HepG2 (cell line): ENCODE data around the gene LUZP1. TPM values are rescaled to one million over a fixed set of nuclear protein-coding genes. Genes with fewer than 3 reads are reported as not detected.

ENCODE experiments used
- ATAC-seq: fragments of 200-7000 bp; cut with Tn5 transposase; 3 replicates; pipeline ENCODE4 v1.9.1; 2020; ENCODE audit warnings: mild to moderate bottlenecking, moderate library complexity
- BruUV-seq: library from RNA; stranded (reverse); fragments of 400-500 nt; replicated peaks from 2 replicates; lab custom pipeline; 2021; lab: Mats Ljungman, UMichigan
- CTCF ChIA-PET: fragments of 300-600 bp; formaldehyde crosslinking; extraction: SDS; loops from one replicate; lab custom pipeline; 2021; ENCODE audit warnings: low total read pairs, inconsistent platforms, low intra/inter-chr PET ratio; lab: Yijun Ruan, JAX
- POLR2A ChIA-PET: fragments of 350-600 bp; sonication (Branson Sonifier 250); formaldehyde crosslinking; loops from one replicate; lab custom pipeline; 2020; ENCODE audit warnings: antibody characterized with exemption, inconsistent platforms; lab: Yijun Ruan, JAX
- DNase-seq: peaks from one replicate; pipeline ENCODE4 v3.0.0-alpha.2; 2015; ENCODE audit warnings: low spot score
- FAIRE-seq: peaks from 3 replicates; lab custom pipeline; 2011; peaks lifted over from hg19 to GRCh38; lab: Jason Lieb, UNC
- H2AFZ ChIP-seq: one replicate; pipeline ENCODE4 v1.6.1; 2011; ENCODE audit warnings: low read length, inconsistent platforms
- H3K27ac ChIP-seq: fragments of 300-600 bp; 3 replicates; pipeline ENCODE4 v1.8.0; 2011; ENCODE audit warnings: mixed run types, mild to moderate bottlenecking, mixed read lengths, low read length, inconsistent platforms; ENCODE audit not compliant: insufficient read depth; ENCODE audit errors: extremely low read length
- H3K27me3 ChIP-seq, 2 experiments: fragments of 200-600 bp in 1 of 2; 2 replicates in 1 of 2; 3 replicates in 1 of 2; pipeline versions ENCODE4 v1.6.0 to v1.8.0; 2011; ENCODE audit warnings: low read length in 2 of 2, mild to moderate bottlenecking in 2 of 2, moderate library complexity in 2 of 2, inconsistent platforms in 1 of 2; ENCODE audit not compliant: insufficient read depth in 2 of 2, control insufficient read depth in 1 of 2
- H3K36me3 ChIP-seq, 2 experiments: fragments of 200-600 bp in 1 of 2; replicated peaks in 1 of 2; 2 replicates in 1 of 2; 3 replicates in 1 of 2; pipeline versions ENCODE4 v1.5.1 to v1.8.0; 2011; ENCODE audit warnings: low read length in 2 of 2, inconsistent platforms in 1 of 2; ENCODE audit not compliant: insufficient read depth in 2 of 2, control insufficient read depth in 1 of 2
- H3K4me1 ChIP-seq: 2 replicates; pipeline ENCODE4 v1.5.1; 2012; ENCODE audit warnings: low read length, inconsistent platforms; ENCODE audit not compliant: insufficient read depth
- H3K4me2 ChIP-seq: 2 replicates; pipeline ENCODE4 v1.6.0; 2011; ENCODE audit warnings: low read depth, low read length, inconsistent platforms
- H3K4me3 ChIP-seq, 3 experiments: fragments of 200-600 bp in 1 of 3; sonication (generic), shearing (Covaris generic) in 1 of 3; replicated peaks in 1 of 3; 2 replicates each; pipeline ENCODE4 v1.5.1; 2011 to 2016; ENCODE audit warnings: low read length in 3 of 3, inconsistent platforms in 2 of 3, low read depth in 2 of 3, mild to moderate bottlenecking in 2 of 3, control low read depth in 1 of 3, mixed read lengths in 1 of 3; ENCODE audit not compliant: insufficient read depth in 1 of 3
- H3K79me2 ChIP-seq: one replicate; pipeline ENCODE4 v1.6.1; 2011; ENCODE audit warnings: low read length, inconsistent platforms; ENCODE audit not compliant: insufficient read depth
- H3K9ac ChIP-seq: 2 replicates; pipeline ENCODE4 v1.6.0; 2011; ENCODE audit warnings: mild to moderate bottlenecking, low read depth, low read length, inconsistent platforms; ENCODE audit not compliant: insufficient read depth
- H3K9me3 ChIP-seq: 2 replicates; pipeline ENCODE4 v1.5.1; 2012; ENCODE audit warnings: mild to moderate bottlenecking, low read length
- H4K20me1 ChIP-seq: 2 replicates; pipeline ENCODE4 v1.6.0; 2011; ENCODE audit warnings: inconsistent platforms, mild to moderate bottlenecking, low read length, moderate library complexity; ENCODE audit not compliant: insufficient read depth
- MAF1 ChIP-seq: sonication (generic); formaldehyde crosslinking; IDR thresholded peaks from 2 replicates; pipeline ENCODE4 v1.5.0; 2020; ENCODE audit warnings: missing genetic modification reagents, borderline replicate concordance
- MAFF ChIP-seq: IDR thresholded peaks from 2 replicates; pipeline ENCODE4 v1.6.1; 2011; ENCODE audit warnings: low read depth, low read length, improper control_type of control experiment
- NFYC ChIP-seq: IDR thresholded peaks from 2 replicates; pipeline ENCODE4 v1.6.1; 2016; ENCODE audit warnings: missing genetic modification reagents, missing compliant biosample characterization
- NR3C1 ChIP-seq: sonication (generic); formaldehyde crosslinking; IDR thresholded peaks from 2 replicates; pipeline ENCODE4 v1.4.0; 2020; ENCODE audit warnings: missing genetic modification reagents
- PHF8 ChIP-seq: sonication (generic); formaldehyde crosslinking; IDR thresholded peaks from 2 replicates; pipeline ENCODE4 v1.5.0; 2020; ENCODE audit warnings: missing genetic modification reagents
- POLR2G ChIP-seq: fragments of 200-400 bp; formaldehyde crosslinking; IDR thresholded peaks from 2 replicates; pipeline ENCODE4 v1.6.1; 2018; ENCODE audit warnings: mild to moderate bottlenecking, low read depth, low read length, moderate library complexity
- PPARG ChIP-seq: conservative IDR thresholded peaks from 2 replicates; pipeline ENCODE4 v1.6.1; 2016; ENCODE audit warnings: missing biosample characterization, missing genetic modification reagents
- U2AF1 ChIP-seq: fragments of 200-400 bp; formaldehyde crosslinking; optimal IDR thresholded peaks from 2 replicates; pipeline ENCODE3; 2017; ENCODE audit warnings: mild to moderate bottlenecking, low read depth, low read length
- WGBS: methylation state at CpG from one replicate; pipeline ENCODE4 v1.1.6; 2017; ENCODE audit warnings: low lambda C conversion rate; 5-methylcytosine and 5-hydroxymethylcytosine counted together
- in situ Hi-C: cut with HindIII; loops from 2 replicates; pipeline ENCODE4 v1.10.0; 2017; ENCODE audit warnings: low pct_unique_long_range_greater_than_20kb; ENCODE audit not compliant: extremely low pct_ligation_motif_present
- intact Hi-C: fragments of 100-400 bp; cut with micrococcal nuclease; formaldehyde crosslinking; loops from one replicate; pipeline ENCODE4 v1.10.0; 2022; ENCODE audit not compliant: unreplicated experiment
- polyA plus RNA-seq, 8 experiments: library from polyadenylated mRNA; depleted of rRNA in 3 of 8; stranded (reverse) in 7 of 8; unstranded in 1 of 8; fragments of >200 nt; fragmentation: Illumina TruSeq in 4 of 8; extraction: Trizol in 4 of 8; gene quantifications; 2 replicates each; pipeline versions ENCODE4 v1.2.1 to v1.2.3, GENCODE V29; 2011 to 2016; ENCODE audit warnings: low read depth in 4 of 8, missing spikeins in 1 of 8, mixed read lengths in 1 of 8; ENCODE audit not compliant: insufficient read depth in 1 of 8
- total RNA-seq, 5 experiments: library from RNA; depleted of rRNA; stranded (reverse); fragments of >200 nt; fragmentation: Illumina TruSeq; extraction: Trizol; gene quantifications; 2 replicates each; pipeline ENCODE4 v1.2.3, GENCODE V29; 2016; ENCODE audit warnings: low read depth in 1 of 5
- TF ChIP-seq, protein P1 (sequence below): sonication (generic); formaldehyde crosslinking; IDR thresholded peaks from 2 replicates; pipeline ENCODE4 v1.9.0; 2021; ENCODE audit warnings: missing genetic modification reagents, borderline replicate concordance
- TF ChIP-seq, protein P2 (sequence below): sonication (generic); formaldehyde crosslinking; IDR thresholded peaks from 2 replicates; pipeline ENCODE4 v1.4.0; 2020; ENCODE audit warnings: missing genetic modification reagents; ENCODE audit errors: not compliant biosample characterization
- TF ChIP-seq, protein P3 (sequence below), 2 experiments: fragments of 450-650 bp in 1 of 2; sonication (generic) in 1 of 2; formaldehyde crosslinking in 1 of 2; IDR thresholded peaks; 2 replicates each; pipeline versions ENCODE4 v1.6.1 to v1.8.0; 2016 to 2022; ENCODE audit warnings: antibody characterized with exemption in 1 of 2, mild to moderate bottlenecking in 1 of 2, missing genetic modification reagents in 1 of 2
- TF ChIP-seq, protein P4 (sequence below): sonication (generic); formaldehyde crosslinking; IDR thresholded peaks from 2 replicates; pipeline ENCODE4 v1.4.0; 2020; ENCODE audit warnings: mild to moderate bottlenecking, missing genetic modification reagents

Gene LUZP1
- total and polyA plus RNA-seq, 2 of the 13 experiments (the other 11 are each of a cell fraction or from before 2014, with no cell fraction given): 6.9 to 12.7 TPM

DNA sequence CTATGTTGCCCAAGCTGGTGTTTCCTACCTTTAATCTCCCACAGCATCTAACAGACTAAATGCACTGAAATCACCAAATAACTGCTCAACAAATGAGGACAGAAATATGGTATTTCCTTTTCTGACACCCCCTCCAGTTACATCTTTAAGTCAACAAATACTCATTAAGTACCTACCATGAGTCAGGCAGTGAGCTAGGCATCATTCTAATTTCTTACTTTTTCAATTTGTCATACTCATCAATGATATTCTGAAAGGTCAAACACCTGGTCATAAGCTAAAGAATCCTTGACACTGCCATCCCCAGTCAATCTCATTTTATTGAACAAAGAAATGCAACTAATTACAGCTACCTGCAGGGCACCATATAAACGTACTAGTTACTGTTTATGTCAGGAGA, 36.6 kb downstream of the LUZP1 start:
- intact Hi-C loops: no loop called here
- BruUV-seq: no TSS peak
- TF ChIP-seq MAF1 (CRISPR knock-in tag) (no peak), MAFF (no peak), PHF8 (CRISPR knock-in tag) (no peak), PPARG (CRISPR knock-in tag) (no peak), NFYC (CRISPR knock-in tag) (no peak), NR3C1 (CRISPR knock-in tag) (no peak), POLR2G (no peak), U2AF1 (no peak)
- TF ChIP-seq, protein P1, sequence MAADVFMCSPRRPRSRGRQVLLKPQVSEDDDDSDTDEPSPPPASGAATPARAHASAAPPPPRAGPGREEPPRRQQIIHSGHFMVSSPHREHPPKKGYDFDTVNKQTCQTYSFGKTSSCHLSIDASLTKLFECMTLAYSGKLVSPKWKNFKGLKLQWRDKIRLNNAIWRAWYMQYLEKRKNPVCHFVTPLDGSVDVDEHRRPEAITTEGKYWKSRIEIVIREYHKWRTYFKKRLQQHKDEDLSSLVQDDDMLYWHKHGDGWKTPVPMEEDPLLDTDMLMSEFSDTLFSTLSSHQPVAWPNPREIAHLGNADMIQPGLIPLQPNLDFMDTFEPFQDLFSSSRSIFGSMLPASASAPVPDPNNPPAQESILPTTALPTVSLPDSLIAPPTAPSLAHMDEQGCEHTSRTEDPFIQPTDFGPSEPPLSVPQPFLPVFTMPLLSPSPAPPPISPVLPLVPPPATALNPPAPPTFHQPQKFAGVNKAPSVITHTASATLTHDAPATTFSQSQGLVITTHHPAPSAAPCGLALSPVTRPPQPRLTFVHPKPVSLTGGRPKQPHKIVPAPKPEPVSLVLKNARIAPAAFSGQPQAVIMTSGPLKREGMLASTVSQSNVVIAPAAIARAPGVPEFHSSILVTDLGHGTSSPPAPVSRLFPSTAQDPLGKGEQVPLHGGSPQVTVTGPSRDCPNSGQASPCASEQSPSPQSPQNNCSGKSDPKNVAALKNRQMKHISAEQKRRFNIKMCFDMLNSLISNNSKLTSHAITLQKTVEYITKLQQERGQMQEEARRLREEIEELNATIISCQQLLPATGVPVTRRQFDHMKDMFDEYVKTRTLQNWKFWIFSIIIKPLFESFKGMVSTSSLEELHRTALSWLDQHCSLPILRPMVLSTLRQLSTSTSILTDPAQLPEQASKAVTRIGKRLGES (CRISPR knock-in tag): no peak
- TF ChIP-seq, protein P2, sequence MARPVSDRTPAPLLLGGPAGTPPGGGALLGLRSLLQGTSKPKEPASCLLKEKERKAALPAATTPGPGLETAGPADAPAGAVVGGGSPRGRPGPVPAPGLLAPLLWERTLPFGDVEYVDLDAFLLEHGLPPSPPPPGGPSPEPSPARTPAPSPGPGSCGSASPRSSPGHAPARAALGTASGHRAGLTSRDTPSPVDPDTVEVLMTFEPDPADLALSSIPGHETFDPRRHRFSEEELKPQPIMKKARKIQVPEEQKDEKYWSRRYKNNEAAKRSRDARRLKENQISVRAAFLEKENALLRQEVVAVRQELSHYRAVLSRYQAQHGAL (CRISPR knock-in tag): no peak
- TF ChIP-seq, protein P3, sequence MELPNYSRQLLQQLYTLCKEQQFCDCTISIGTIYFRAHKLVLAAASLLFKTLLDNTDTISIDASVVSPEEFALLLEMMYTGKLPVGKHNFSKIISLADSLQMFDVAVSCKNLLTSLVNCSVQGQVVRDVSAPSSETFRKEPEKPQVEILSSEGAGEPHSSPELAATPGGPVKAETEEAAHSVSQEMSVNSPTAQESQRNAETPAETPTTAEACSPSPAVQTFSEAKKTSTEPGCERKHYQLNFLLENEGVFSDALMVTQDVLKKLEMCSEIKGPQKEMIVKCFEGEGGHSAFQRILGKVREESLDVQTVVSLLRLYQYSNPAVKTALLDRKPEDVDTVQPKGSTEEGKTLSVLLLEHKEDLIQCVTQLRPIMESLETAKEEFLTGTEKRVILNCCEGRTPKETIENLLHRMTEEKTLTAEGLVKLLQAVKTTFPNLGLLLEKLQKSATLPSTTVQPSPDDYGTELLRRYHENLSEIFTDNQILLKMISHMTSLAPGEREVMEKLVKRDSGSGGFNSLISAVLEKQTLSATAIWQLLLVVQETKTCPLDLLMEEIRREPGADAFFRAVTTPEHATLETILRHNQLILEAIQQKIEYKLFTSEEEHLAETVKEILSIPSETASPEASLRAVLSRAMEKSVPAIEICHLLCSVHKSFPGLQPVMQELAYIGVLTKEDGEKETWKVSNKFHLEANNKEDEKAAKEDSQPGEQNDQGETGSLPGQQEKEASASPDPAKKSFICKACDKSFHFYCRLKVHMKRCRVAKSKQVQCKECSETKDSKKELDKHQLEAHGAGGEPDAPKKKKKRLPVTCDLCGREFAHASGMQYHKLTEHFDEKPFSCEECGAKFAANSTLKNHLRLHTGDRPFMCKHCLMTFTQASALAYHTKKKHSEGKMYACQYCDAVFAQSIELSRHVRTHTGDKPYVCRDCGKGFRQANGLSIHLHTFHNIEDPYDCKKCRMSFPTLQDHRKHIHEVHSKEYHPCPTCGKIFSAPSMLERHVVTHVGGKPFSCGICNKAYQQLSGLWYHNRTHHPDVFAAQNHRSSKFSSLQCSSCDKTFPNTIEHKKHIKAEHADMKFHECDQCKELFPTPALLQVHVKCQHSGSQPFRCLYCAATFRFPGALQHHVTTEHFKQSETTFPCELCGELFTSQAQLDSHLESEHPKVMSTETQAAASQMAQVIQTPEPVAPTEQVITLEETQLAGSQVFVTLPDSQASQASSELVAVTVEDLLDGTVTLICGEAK (IDR thresholded peaks at IDR 0.05): no peak
- TF ChIP-seq, protein P3 (CRISPR knock-in tag; IDR thresholded peaks at IDR 0.05): no peak
- TF ChIP-seq, protein P4, sequence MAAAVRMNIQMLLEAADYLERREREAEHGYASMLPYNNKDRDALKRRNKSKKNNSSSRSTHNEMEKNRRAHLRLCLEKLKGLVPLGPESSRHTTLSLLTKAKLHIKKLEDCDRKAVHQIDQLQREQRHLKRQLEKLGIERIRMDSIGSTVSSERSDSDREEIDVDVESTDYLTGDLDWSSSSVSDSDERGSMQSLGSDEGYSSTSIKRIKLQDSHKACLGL (CRISPR knock-in tag): no peak

More for the DNA sequence above, 36.6 kb downstream of the LUZP1 start:
- peaks cover 4% of the 10 kb centered on the region for H3K4me1 ChIP-seq
- H3K9me3 ChIP-seq: no peaks in the 10 kb centered on the region
- H3K36me3 ChIP-seq: no peaks in the 10 kb centered on the region
- ATAC-seq: no peak
- ChIA-PET POLR2A (no interaction called here), CTCF (no interaction called here)
- 91% methylated on average over 1 of the region's 1 CpG for WGBS
- in situ Hi-C loops: no loop called here
- H3K4me3 ChIP-seq: no peak overlapping the region
- H3K27me3 ChIP-seq: no peaks in the 10 kb centered on the region
- DNase-seq: no peak
- no peak for FAIRE-seq
- H3K79me2 ChIP-seq: peaks cover 53% of the 10 kb centered on the region
- no peak overlapping the region for H3K4me2 ChIP-seq
- no peaks in the 10 kb centered on the region for H4K20me1 ChIP-seq
- H3K9ac ChIP-seq: no peak overlapping the region
- no peak overlapping the region for H3K27ac ChIP-seq
- no peak overlapping the region for H2AFZ ChIP-seq
